Retinal pigment epithelial cell (primary cell): Measurements from ENCODE around the gene HPSE2.

Source experiments
- DNase-seq: peaks from one replicate; pipeline ENCODE4 v3.0.0-alpha.2; 2010; ENCODE audit warnings: low read depth
- H3K4me3 ChIP-seq: 2 replicates; pipeline ENCODE4 v1.5.1; 2011; ENCODE audit warnings: mild to moderate bottlenecking, low read length, control low read depth, moderate library complexity
- CTCF ChIP-seq: conservative IDR thresholded peaks from 2 replicates; pipeline ENCODE4 v1.5.1; 2011; ENCODE audit warnings: low read depth, low read length, control low read depth, inconsistent platforms

HPSE2 gene

GRCh38 chr10:99115703-99116102 is 119.9 kb downstream of the HPSE2 start:
- H3K4me3 ChIP-seq: no peak overlapping the region
- DNase-seq: peak; percentile 15
- TF ChIP-seq CTCF: no peak

DNA sequence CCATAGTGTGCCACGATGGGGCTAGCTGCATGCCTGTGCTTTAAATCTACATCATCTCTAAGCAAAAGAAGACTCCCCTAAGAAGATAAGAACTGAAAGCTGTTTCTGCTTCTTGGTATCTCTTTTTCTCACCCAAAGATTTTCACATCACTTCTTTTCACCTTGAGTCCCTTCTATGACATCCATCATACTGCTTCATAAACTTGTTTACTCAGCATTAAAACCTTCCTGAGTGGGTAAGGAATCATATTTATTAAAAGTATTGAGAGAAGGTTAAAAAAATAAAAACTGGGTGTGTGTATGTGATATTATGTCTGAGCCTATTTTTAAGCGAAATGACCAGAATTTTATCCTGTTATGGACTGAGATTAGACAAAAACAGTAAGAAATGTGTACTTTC is 150.3 kb downstream of the HPSE2 start:
- no peak overlapping the region for H3K4me3 ChIP-seq
- no peak for TF ChIP-seq CTCF
- DNase-seq: no peak

DNA sequence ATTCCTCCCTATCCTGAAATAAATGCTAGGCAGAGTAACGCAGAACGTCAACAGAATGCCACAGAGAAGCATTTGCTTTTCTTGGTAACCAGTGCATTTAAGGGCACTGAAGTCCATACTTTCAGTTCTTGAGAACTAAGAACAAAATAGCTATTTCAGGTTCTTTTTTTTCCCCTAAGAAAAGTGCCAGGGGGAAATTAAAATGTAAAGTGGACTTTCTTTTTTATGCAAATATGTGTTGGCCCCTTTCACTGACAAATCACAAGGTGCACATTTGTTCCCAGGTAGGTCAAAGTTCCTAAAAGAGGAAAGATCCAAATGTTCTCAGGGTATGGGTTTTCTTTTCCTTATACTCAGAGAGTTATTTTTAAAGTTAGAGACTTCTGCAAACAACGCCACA is 151.5 kb downstream of the HPSE2 start:
- DNase-seq: no peak
- no peak for TF ChIP-seq CTCF

DNA sequence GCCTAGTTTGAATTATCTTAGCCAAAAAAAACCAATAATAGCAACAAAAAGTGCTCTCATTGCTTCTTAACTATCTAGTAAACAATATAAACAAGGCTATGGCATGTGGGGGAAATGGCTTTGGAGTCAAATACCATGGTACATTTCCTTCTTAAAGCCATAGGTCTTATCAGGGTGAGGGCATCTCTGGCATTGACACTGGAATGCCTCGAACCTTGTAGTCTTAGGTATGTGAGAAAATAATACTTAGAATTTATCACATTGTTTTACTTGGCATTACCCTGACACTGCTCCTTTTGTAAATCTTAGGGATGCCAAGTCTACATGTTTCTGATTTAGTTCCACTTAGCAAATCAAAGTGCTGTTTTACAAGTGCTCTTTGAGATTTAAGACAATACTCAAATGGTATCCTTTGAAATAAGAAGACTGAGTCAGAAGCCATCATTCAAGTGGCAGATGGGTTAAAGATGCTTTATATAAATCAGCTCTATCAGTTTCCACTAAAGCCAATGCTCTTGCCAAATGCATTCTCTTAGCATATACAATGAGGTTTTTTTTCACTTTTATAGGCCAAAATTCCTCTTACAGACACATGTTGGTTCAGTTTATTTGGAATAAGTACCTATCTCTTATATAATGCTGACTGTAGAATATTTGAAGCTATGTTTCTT is 155.2 kb downstream of the HPSE2 start:
- no peak for DNase-seq
- H3K4me3 ChIP-seq: no peak overlapping the region
- TF ChIP-seq CTCF: no peak

More for the DNA sequence above, 151.5 kb downstream of the HPSE2 start:
- no peak overlapping the region for H3K4me3 ChIP-seq

- H3K4me3 ChIP-seq: no peak overlapping the region
- no peak for DNase-seq
- no peak for TF ChIP-seq CTCF
Observed at GRCh38 chr10:99062591-99062990, 173.1 kb downstream of the HPSE2 start.

GRCh38 chr10:99058762-99059161 is 176.9 kb downstream of the HPSE2 start:
- H3K4me3 ChIP-seq: no peak overlapping the region
- no peak for TF ChIP-seq CTCF
- DNase-seq: no peak

- no peak for DNase-seq
- H3K4me3 ChIP-seq: no peak overlapping the region
- TF ChIP-seq CTCF: no peak
Observed at GRCh38 chr10:99057936-99058690, 177.5 kb downstream of the HPSE2 start.
